Upper lobe of right lung (tissue), 1 donor: ENCODE data around the gene ELMOD1. TPM values are rescaled to one million over a fixed set of nuclear protein-coding genes. Genes with fewer than 3 reads are reported as not detected.

Source experiments
- ATAC-seq: fragments of 200-7000 bp; cut with Tn5 transposase; one replicate; pipeline ENCODE4 v1.9.1; 2020; ENCODE audit warnings: mild to moderate bottlenecking, moderate library complexity
- DNase-seq: peaks from one replicate; pipeline ENCODE4 v3.0.0-alpha.2; 2020
- H3K27ac ChIP-seq: fragments of 200-600 bp; one replicate; pipeline ENCODE4 v1.8.0; 2022
- H3K27me3 ChIP-seq: fragments of 200-600 bp; one replicate; pipeline ENCODE4 v1.8.0; 2022; ENCODE audit warnings: mild to moderate bottlenecking
- H3K36me3 ChIP-seq: fragments of 200-600 bp; one replicate; pipeline ENCODE4 v1.8.0; 2022
- H3K4me1 ChIP-seq: fragments of 200-600 bp; one replicate; pipeline ENCODE4 v1.8.0; 2022
- H3K4me3 ChIP-seq: fragments of 200-600 bp; one replicate; pipeline ENCODE4 v1.8.0; 2022; ENCODE audit warnings: mild to moderate bottlenecking
- H3K9me3 ChIP-seq: fragments of 200-600 bp; one replicate; pipeline ENCODE4 v1.8.0; 2022
- CTCF ChIP-seq: fragments of 200-600 bp; IDR thresholded peaks from one replicate; pipeline ENCODE4 v1.8.0; 2022; ENCODE audit warnings: antibody characterized with exemption
- intact Hi-C: fragments of 100-400 bp; cut with DNase I; formaldehyde crosslinking; loops from one replicate; pipeline ENCODE4 v1.11.0; 2022
- total RNA-seq: library from RNA; stranded (reverse); fragmentation: NEBNext Ultra II Directional; extraction: Animal tissue kit (Norgen Biotek cat#: 25700); gene quantifications from one replicate; pipeline ENCODE4 v1.2.1, GENCODE V29; 2021
- donor health status: DM: no; HTN: yes; CAD: no; lungs with severe emphysema.

ELMOD1 gene
- total RNA-seq, 1 donor from 2014 or later = 2.8 TPM

GRCh38 chr11:107695446-107695845 lies 104.5 kb downstream of the ELMOD1 start:
- Histone ChIP-seq H3K4me3 (no peak overlapping the region), H3K27ac (no peak overlapping the region), H3K27me3 (peaks cover 6% of the 10 kb centered on the region), H3K9me3 (no peaks in the 10 kb centered on the region), H3K36me3 (no peaks in the 10 kb centered on the region), H3K4me1 (no peaks in the 10 kb centered on the region)
- no peak for TF ChIP-seq CTCF
- DNase-seq (no peak), ATAC-seq (no peak)
- intact Hi-C loops = no loop called here

- no peak overlapping the region for H3K27ac ChIP-seq
- ATAC-seq (no peak), DNase-seq (no peak)
- intact Hi-C loops = no loop called here
- H3K36me3 ChIP-seq = no peaks in the 10 kb centered on the region
- peaks cover 6% of the 10 kb centered on the region for H3K27me3 ChIP-seq
- no peak overlapping the region for H3K4me3 ChIP-seq
- no peak for TF ChIP-seq CTCF
- H3K9me3 ChIP-seq = no peaks in the 10 kb centered on the region
- H3K4me1 ChIP-seq = no peaks in the 10 kb centered on the region
These were observed 105.2 kb downstream of the ELMOD1 start for GRCh38 chr11:107696140-107696539.

GRCh38 chr11:107697291-107697690 lies 106.3 kb downstream of the ELMOD1 start:
- Histone ChIP-seq H3K27me3 (no peaks in the 10 kb centered on the region), H3K36me3 (no peaks in the 10 kb centered on the region), H3K9me3 (no peaks in the 10 kb centered on the region), H3K4me1 (no peaks in the 10 kb centered on the region), H3K4me3 (no peak overlapping the region), H3K27ac (no peak overlapping the region)
- intact Hi-C loops = no loop called here
- TF ChIP-seq CTCF = no peak
- ATAC-seq = no peak
- DNase-seq = no peak

- DNase-seq = no peak
- Histone ChIP-seq H3K36me3 (no peaks in the 10 kb centered on the region), H3K4me1 (no peaks in the 10 kb centered on the region), H3K4me3 (no peak overlapping the region), H3K27me3 (no peaks in the 10 kb centered on the region), H3K9me3 (no peaks in the 10 kb centered on the region), H3K27ac (no peak overlapping the region)
- intact Hi-C loops = no loop called here
- ATAC-seq = no peak
- TF ChIP-seq CTCF = no peak
These were observed 108.7 kb downstream of the ELMOD1 start for GRCh38 chr11:107699371-107700285.

- Histone ChIP-seq H3K27ac (no peak overlapping the region), H3K4me1 (no peaks in the 10 kb centered on the region), H3K36me3 (no peaks in the 10 kb centered on the region), H3K9me3 (no peaks in the 10 kb centered on the region), H3K27me3 (no peaks in the 10 kb centered on the region), H3K4me3 (no peak overlapping the region)
- intact Hi-C loops = no loop called here
- DNase-seq = no peak
- ATAC-seq = no peak
- no peak for TF ChIP-seq CTCF
These were observed 111.2 kb downstream of the ELMOD1 start for GRCh38 chr11:107702109-107702660.
